Measurements from ENCODE around the gene TMEM8B. TPM values are rescaled to one million over a fixed set of nuclear protein-coding genes. Genes with fewer than 3 reads are reported as not detected.

Gene TMEM8B
- total RNA-seq, 4 donors from 2014 or later: 6.7 to 43.3 (median 14.6) TPM

DNA sequence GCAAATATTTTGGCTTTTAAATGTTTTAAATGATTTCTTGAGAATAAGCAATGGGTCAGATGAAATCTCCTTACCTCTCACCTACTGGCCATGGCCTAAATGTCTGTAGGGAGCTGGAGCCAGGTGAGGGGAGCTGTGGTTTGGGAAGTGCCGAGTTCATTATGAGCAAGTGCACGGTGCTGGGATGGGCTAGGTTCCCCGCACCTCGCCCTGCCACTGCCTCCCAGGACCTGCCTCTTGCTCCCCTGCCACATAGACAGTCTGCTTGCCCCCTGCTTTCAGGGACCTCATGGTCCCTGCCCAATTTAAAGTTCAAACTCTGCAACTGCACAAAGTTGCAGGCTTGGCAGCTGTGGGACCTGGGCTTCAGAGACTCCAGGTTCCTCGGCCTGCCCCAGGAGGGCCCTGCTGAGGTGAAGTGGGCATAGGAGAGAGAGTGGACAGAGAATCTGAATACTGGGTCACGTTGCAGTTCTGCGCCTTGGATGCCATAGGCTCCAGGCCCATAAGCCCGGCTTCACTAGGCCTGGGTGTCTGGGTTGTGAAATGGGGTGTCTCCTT, 35.7 kb downstream of the TMEM8B start:
- Histone ChIP-seq H3K9me3 (no peaks in the 10 kb centered on the region), H3K27ac (no peak overlapping the region), H3K4me3 (no peak overlapping the region), H3K36me3 (no peaks in the 10 kb centered on the region), H3K4me1 (no peaks in the 10 kb centered on the region), H3K27me3 (no peaks in the 10 kb centered on the region)
- no peak for DNase-seq
- intact Hi-C loops (cut with DNase I; ENCODE audit: low total_unique reads): no loop called here
- TF ChIP-seq POLR2A (IDR thresholded peaks at IDR 0.05): no peak

DNA sequence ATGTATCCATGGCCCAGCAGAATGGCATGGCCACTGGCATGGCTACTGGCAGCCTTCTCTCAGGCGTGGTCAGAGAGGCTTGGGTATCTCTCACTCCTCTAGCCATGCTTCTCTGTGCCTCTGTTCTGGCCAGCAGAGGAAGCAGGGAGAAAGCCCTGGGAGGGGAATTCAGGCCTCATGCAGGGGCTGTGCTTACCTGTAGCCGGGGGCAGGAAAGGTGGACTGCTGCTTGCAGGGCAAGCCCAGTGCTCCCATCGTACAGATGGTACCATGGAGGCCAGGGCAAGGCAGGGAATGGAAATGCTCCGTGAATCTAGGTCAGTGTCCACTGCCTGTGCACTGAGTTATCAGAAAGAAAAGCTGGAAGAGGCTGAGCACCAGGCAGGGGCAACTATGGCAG, 38.5 kb downstream of the TMEM8B start:
- H3K27me3 ChIP-seq: no peaks in the 10 kb centered on the region
- H3K9me3 ChIP-seq: no peaks in the 10 kb centered on the region
- H3K4me1 ChIP-seq: no peaks in the 10 kb centered on the region
- TF ChIP-seq POLR2A (IDR thresholded peaks at IDR 0.05): no peak
- no peak overlapping the region for H3K4me3 ChIP-seq
- H3K36me3 ChIP-seq: no peaks in the 10 kb centered on the region
- DNase-seq: no peak
- H3K27ac ChIP-seq: no peak overlapping the region
- intact Hi-C loops (cut with DNase I; ENCODE audit: low total_unique reads): no loop called here

DNA sequence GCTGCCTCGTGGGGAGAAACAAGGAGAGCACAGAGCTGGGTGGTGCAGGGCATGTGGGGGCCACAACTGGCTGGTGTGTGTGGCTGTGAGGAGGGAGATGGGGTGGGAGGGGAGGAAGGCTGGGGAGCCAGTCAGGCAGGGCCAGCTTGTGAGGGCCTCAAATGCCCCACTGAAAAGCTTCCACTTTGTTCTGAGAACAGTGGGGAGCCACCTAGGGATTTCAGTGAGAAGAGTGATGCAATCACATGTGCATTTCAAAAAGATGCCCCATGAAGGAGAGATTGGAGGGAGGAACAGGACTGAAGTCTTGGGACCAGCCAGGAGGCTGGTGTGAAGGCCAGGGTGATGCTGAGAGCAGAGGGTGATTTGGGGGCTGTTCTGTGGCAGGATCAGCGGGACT, 39.9 kb downstream of the TMEM8B start:
- no peaks in the 10 kb centered on the region for H3K4me1 ChIP-seq
- intact Hi-C loops (cut with DNase I; ENCODE audit: low total_unique reads): no loop called here
- no peaks in the 10 kb centered on the region for H3K36me3 ChIP-seq
- no peaks in the 10 kb centered on the region for H3K27me3 ChIP-seq
- H3K27ac ChIP-seq: no peak overlapping the region
- TF ChIP-seq, protein P1, sequence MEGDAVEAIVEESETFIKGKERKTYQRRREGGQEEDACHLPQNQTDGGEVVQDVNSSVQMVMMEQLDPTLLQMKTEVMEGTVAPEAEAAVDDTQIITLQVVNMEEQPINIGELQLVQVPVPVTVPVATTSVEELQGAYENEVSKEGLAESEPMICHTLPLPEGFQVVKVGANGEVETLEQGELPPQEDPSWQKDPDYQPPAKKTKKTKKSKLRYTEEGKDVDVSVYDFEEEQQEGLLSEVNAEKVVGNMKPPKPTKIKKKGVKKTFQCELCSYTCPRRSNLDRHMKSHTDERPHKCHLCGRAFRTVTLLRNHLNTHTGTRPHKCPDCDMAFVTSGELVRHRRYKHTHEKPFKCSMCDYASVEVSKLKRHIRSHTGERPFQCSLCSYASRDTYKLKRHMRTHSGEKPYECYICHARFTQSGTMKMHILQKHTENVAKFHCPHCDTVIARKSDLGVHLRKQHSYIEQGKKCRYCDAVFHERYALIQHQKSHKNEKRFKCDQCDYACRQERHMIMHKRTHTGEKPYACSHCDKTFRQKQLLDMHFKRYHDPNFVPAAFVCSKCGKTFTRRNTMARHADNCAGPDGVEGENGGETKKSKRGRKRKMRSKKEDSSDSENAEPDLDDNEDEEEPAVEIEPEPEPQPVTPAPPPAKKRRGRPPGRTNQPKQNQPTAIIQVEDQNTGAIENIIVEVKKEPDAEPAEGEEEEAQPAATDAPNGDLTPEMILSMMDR (IDR thresholded peaks at IDR 0.05): no peak
- TF ChIP-seq POLR2A (IDR thresholded peaks at IDR 0.05): no peak
- no peak overlapping the region for H3K4me3 ChIP-seq
- H3K9me3 ChIP-seq: no peaks in the 10 kb centered on the region
- DNase-seq: no peak

DNA sequence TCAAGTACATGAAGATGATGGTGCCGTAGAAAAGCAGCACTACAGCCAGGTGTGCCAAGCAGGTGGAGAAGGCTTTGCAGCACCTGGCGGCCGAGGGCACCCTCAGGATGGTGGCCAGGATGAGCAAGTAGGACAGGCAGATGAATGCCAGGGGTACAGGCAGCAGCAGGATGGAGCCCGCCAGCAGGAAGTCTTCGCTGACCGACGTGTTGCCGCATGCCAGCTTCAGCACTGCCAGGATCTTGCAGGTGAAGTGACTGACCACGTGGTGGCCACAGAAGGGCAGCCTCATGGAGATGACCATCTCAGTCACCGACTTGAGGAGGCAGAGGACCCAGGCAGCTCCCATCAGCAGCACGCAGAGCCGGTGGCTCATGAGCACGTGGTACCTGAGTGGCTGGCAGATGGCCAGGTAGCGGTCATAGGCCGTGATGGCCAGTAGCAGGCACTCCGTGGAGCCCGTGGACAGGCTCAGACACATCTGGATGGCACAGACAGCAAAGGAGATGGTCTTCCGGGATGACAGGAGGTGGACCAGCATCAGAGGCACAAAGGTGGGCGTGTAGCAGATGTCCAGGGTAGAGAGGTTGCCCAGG, 40.7 kb downstream of the TMEM8B start:
- Histone ChIP-seq H3K27me3 (no peaks in the 10 kb centered on the region), H3K36me3 (no peaks in the 10 kb centered on the region), H3K4me1 (no peaks in the 10 kb centered on the region), H3K9me3 (no peaks in the 10 kb centered on the region), H3K4me3 (no peak overlapping the region), H3K27ac (no peak overlapping the region)
- intact Hi-C loops (cut with DNase I; ENCODE audit: low total_unique reads): no loop called here
- DNase-seq: no peak
- TF ChIP-seq, protein P1 (IDR thresholded peaks at IDR 0.05): no peak
- TF ChIP-seq POLR2A (IDR thresholded peaks at IDR 0.05): no peak

DNA sequence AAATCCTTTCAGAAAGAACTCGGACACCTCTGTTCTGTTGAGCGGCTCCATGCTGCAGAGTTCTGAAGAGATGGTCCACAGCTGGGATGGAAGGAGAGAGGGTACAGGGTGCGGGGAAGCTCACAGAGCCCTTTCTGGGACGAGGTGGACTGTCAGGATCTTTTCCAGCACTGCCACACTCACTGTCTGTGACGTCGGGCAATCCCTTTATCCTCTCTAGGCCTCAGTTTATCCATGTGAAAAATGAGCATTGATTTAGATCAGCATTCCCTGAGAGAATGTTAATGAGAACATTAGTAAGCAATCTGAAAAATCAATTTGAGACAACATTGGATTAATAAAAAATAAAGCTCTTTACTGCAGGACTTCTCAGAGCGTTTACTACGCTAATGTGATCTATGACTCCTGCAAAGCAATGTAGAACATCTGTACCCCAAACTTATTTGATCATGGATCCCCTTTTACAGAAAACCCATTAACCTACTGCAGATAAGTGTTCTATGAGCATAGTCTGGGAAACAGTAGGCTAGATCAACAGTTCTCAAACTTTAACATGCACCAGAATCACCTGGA, 41.4 kb downstream of the TMEM8B start, which contains the start of gene OR13J1:
OR13J1 (minus strand) TSS at position 51 of the 573 bp plus-strand sequence; CDS start at position 51, 0 bp downstream.
- Histone ChIP-seq H3K4me3 (no peak within 1 kb of the TSS), H3K4me1 (no peaks in the 10 kb centered on the region), H3K9me3 (no peaks in the 10 kb centered on the region), H3K27me3 (no peaks in the 10 kb centered on the region), H3K36me3 (no peaks in the 10 kb centered on the region), H3K27ac (no peak within 1 kb of the TSS)
- DNase-seq: no peak
- intact Hi-C loops (cut with DNase I; ENCODE audit: low total_unique reads): no loop called here
- no peak for TF ChIP-seq POLR2A (IDR thresholded peaks at IDR 0.05)
- TF ChIP-seq, protein P1 (IDR thresholded peaks at IDR 0.05): no peak

DNA sequence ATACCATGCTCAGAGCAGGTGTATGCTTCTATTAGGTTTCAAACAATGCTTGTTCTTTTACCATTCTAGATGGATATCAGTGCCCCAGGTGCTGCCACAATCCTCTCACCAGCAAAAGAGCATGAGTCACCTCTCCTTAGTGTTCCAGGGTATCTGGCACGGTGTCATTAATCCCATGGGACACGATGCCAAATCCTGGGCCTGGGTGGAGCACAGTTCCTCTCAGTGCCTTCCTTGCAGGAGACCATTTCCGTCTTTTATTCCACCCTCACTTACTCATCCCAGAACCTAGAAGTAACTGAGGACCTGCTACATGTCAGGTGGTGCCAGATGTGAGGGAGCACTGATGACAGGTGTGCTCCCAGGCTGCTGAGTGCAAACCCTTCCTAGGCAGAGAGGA, 42.5 kb downstream of the TMEM8B start:
- TF ChIP-seq, protein P1 (IDR thresholded peaks at IDR 0.05): no peak
- TF ChIP-seq POLR2A (IDR thresholded peaks at IDR 0.05): no peak
- H3K9me3 ChIP-seq: no peaks in the 10 kb centered on the region
- no peaks in the 10 kb centered on the region for H3K4me1 ChIP-seq
- DNase-seq: no peak
- no peak overlapping the region for H3K27ac ChIP-seq
- H3K27me3 ChIP-seq: no peaks in the 10 kb centered on the region
- H3K4me3 ChIP-seq: no peak overlapping the region
- H3K36me3 ChIP-seq: no peaks in the 10 kb centered on the region
- intact Hi-C loops (cut with DNase I; ENCODE audit: low total_unique reads): no loop called here
